LNCaP clone FGC (cell line): ENCODE measurements around the gene CHD2.

Experiments
- DNase-seq: peaks from one replicate; pipeline ENCODE4 v3.0.0-alpha.2; 2011; ENCODE audit warnings: low read depth
- H3K4me3 ChIP-seq: 2 replicates; pipeline ENCODE4 v1.5.1; 2011; ENCODE audit warnings: mild to moderate bottlenecking, low read depth, low read length, control low read depth
- CTCF ChIP-seq: IDR thresholded peaks from 2 replicates; pipeline ENCODE4 v1.5.1; 2012; ENCODE audit warnings: mild to moderate bottlenecking; ENCODE audit not compliant: control insufficient read depth, insufficient read depth; ENCODE audit errors: extremely low read depth

CHD2 gene

GRCh38 chr15:93066834-93067648, 166.9 kb downstream of the CHD2 start:
- DNase-seq = no peak
- TF ChIP-seq CTCF = no peak
- no peak overlapping the region for H3K4me3 ChIP-seq

- H3K4me3 ChIP-seq = no peak overlapping the region
- DNase-seq = no peak
- TF ChIP-seq CTCF = no peak
Measured at GRCh38 chr15:93067649-93068085, 167.5 kb downstream of the CHD2 start.

DNA sequence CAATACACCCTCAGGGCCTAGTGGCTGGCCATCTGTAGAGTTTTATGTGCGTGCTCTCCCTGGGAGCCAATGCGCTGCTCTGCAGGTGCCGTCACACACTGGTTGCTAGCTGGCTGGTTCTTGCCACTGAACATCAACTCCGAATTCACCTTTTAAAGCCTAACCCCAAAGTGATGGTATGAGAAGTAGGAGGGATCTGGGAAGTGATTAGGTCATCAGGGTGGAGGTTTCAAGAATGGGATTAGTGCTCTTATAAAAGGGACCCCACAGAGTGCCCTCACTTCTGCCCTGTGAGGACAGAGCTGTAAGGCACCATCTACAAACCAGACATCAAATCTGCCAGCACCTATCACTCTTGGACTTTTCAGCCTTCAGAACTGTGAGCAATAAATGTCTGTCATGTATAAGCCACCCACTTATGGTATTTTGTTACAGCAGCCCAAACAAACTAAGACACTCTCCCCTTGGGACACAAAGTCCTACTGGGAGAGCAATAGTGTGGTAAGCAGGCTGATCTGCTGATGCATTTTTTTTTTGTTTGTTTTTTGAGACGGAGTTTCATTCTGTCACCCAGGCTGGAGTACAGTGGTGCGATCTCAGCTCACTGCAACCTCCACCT, 168.6 kb downstream of the CHD2 start:
- H3K4me3 ChIP-seq = no peak overlapping the region
- no peak for DNase-seq
- no peak for TF ChIP-seq CTCF

GRCh38 chr15:93070132-93070531, 170.0 kb downstream of the CHD2 start:
- peak; percentile 54 for DNase-seq
- no peak overlapping the region for H3K4me3 ChIP-seq
- no peak for TF ChIP-seq CTCF

- TF ChIP-seq CTCF = no peak
- H3K4me3 ChIP-seq = no peak overlapping the region
- DNase-seq = no peak
Measured at GRCh38 chr15:93070551-93071296, 170.6 kb downstream of the CHD2 start.

- H3K4me3 ChIP-seq = no peak overlapping the region
- DNase-seq = no peak
- TF ChIP-seq CTCF = no peak
Measured at GRCh38 chr15:93071469-93071936, 171.4 kb downstream of the CHD2 start.
